ENCODE measurements around the gene IARS1. TPM values are rescaled to one million over a fixed set of nuclear protein-coding genes. Genes with fewer than 3 reads are reported as not detected.

The IARS1 gene
- polyA plus RNA-seq, 1 of the 3 experiments (the other 2 are of a cell fraction), result 30.4 TPM

- H3K9me3 ChIP-seq, result no peaks in the 10 kb centered on the region
- no peak overlapping the region for H3K9ac ChIP-seq
- H3K79me2 ChIP-seq (ENCODE audit: insufficient read depth), result peaks cover 18% of the 10 kb centered on the region; the same call in 1 of the 2 replicates
- CTCF ChIA-PET, result interaction anchor here (1.0 kb wide), 1 partner anchor 175 kb away, joined by 4 read pairs; no protein-coding TSS in a partner anchor
- H3F3A ChIP-seq (replicated peaks; ENCODE audit: insufficient read depth), result no peaks in the 10 kb centered on the region
- DNase-seq, result no peak
- 89% methylated on average over 6 of the region's 6 CpGs for WGBS (ENCODE audit: low lambda C conversion rate)
- no peaks in the 10 kb centered on the region for H3K9me2 ChIP-seq
- H2AFZ ChIP-seq (ENCODE audit: low read depth), result no peak overlapping the region
- no peaks in the 10 kb centered on the region for H4K20me1 ChIP-seq (ENCODE audit: insufficient read depth)
- no peak overlapping the region for H3K4me2 ChIP-seq
- H3K27ac ChIP-seq (ENCODE audit: low read depth in 2 of 2, low read length in 1 of 2), result peak overlapping the region; percentile 2 to 48; a peak in 3 of 4 replicates
- no peak overlapping the region for H3K4me3 ChIP-seq (ENCODE audit: low read depth in 2 of 2, low read length in 1 of 2)
- H3K36me3 ChIP-seq (replicated peaks in 1 of 2; ENCODE audit: control insufficient read depth in 1 of 2, insufficient read depth in 2 of 2, low read length in 1 of 2), result peaks cover 54 to 61% of the 10 kb centered on the region in 2 experiments
- H3K27me3 ChIP-seq (ENCODE audit: insufficient read depth), result no peaks in the 10 kb centered on the region
- TF ChIP-seq RCOR1 (IDR thresholded peaks at IDR 0.05; ENCODE audit: low read length), result no peak
- TF ChIP-seq TCF12 (IDR thresholded peaks at IDR 0.05), result 0 out of 2 replicates have a peak, but pooled peaks have one; percentile 25
- POLR2A ChIA-PET, result no interaction called here
- peaks cover 0 to 7% of the 10 kb centered on the region in 2 experiments; a peak in 2 of 4 replicates for H3K4me1 ChIP-seq (ENCODE audit: control insufficient read depth in 1 of 2, insufficient read depth in 2 of 2, low read depth in 1 of 2, low read length in 1 of 2)
Measured at GRCh38 chr9:92312887-92313623, 19.6 kb upstream of the IARS1 start.

GRCh38 chr9:92310562-92310961, 17.1 kb upstream of the IARS1 start:
- 93% methylated on average over 3 of the region's 3 CpGs for WGBS (ENCODE audit: low lambda C conversion rate)
- Histone ChIP-seq H2AFZ (ENCODE audit: low read depth) (no peak overlapping the region), H3K9ac (no peak overlapping the region), H3K27me3 (ENCODE audit: insufficient read depth) (no peaks in the 10 kb centered on the region), H3K27ac (ENCODE audit: low read depth in 2 of 2, low read length in 1 of 2) (no peak overlapping the region), H3K4me1 (ENCODE audit: control insufficient read depth in 1 of 2, insufficient read depth in 2 of 2, low read depth in 1 of 2, low read length in 1 of 2) (peaks cover 0 to 7% of the 10 kb centered on the region in 2 experiments; a peak in 2 of 4 replicates), H3K9me3 (no peaks in the 10 kb centered on the region), H3K9me2 (no peaks in the 10 kb centered on the region), H3K4me3 (ENCODE audit: low read depth in 2 of 2, low read length in 1 of 2) (no peak overlapping the region), H4K20me1 (ENCODE audit: insufficient read depth) (no peaks in the 10 kb centered on the region), H3K79me2 (ENCODE audit: insufficient read depth) (peaks cover 18% of the 10 kb centered on the region; the same call in 1 of the 2 replicates), H3K4me2 (no peak overlapping the region), H3F3A (replicated peaks; ENCODE audit: insufficient read depth) (no peaks in the 10 kb centered on the region), H3K36me3 (replicated peaks in 1 of 2; ENCODE audit: control insufficient read depth in 1 of 2, insufficient read depth in 2 of 2, low read length in 1 of 2) (peaks cover 58 to 64% of the 10 kb centered on the region in 2 experiments)
- DNase-seq, result no peak
- TF ChIP-seq FOXM1 (IDR thresholded peaks at IDR 0.05; ENCODE audit: low read depth), result no peak
- TF ChIP-seq EZH2phosphoT487 (IDR thresholded peaks at IDR 0.05; ENCODE audit: borderline replicate concordance, low read depth), result no peak
- TF ChIP-seq TCF12 (IDR thresholded peaks at IDR 0.05), result no peak
- no peak for TF ChIP-seq CHD2 (IDR thresholded peaks at IDR 0.05; ENCODE audit: low read length, partially characterized antibody)
- no peak for TF ChIP-seq RCOR1 (IDR thresholded peaks at IDR 0.05; ENCODE audit: low read length)
- no peak for TF ChIP-seq MAX (IDR thresholded peaks at IDR 0.05; ENCODE audit: low read depth)
- no peak for TF ChIP-seq POLR2AphosphoS5 (IDR thresholded peaks at IDR 0.05; ENCODE audit: low read depth, low read length)
- TF ChIP-seq RFX5 (IDR thresholded peaks at IDR 0.05; ENCODE audit: low read length), result no peak
- TF ChIP-seq PBX3 (IDR thresholded peaks at IDR 0.05), result no peak
- TF ChIP-seq IRF3 (IDR thresholded peaks at IDR 0.05; ENCODE audit: low read depth, low read length), result no peak
- TF ChIP-seq USF1 (IDR thresholded peaks at IDR 0.05; ENCODE audit: borderline replicate concordance, low read depth), result no peak
- TF ChIP-seq NFIC (IDR thresholded peaks at IDR 0.05; ENCODE audit: borderline replicate concordance), result no peak
- CTCF ChIA-PET, result no interaction called here
- POLR2A ChIA-PET, result no interaction called here

Data from SK-N-SH (cell line).